OCI-LY1 (cell line): ENCODE results near the gene RNF157.

Experiments
- H2AFZ ChIP-seq: fragments of 200-600 bp; sonication (generic), shearing (Covaris generic); 2 replicates; pipeline ENCODE4 v1.6.0; 2014; ENCODE audit warnings: antibody characterized with exemption, mild to moderate bottlenecking, low read length
- H3F3A ChIP-seq: fragments of 200-600 bp; sonication (generic), shearing (Covaris generic); 2 replicates; pipeline ENCODE4 v1.6.0; 2014; ENCODE audit warnings: mild to moderate bottlenecking, antibody characterized with exemption, low read length, moderate library complexity; ENCODE audit not compliant: insufficient read depth
- H3K27ac ChIP-seq: fragments of 200-600 bp; sonication (generic); 2 replicates; pipeline ENCODE4 v1.5.1; 2014; ENCODE audit warnings: low read length, mixed run types, mild to moderate bottlenecking, low read depth; ENCODE audit not compliant: poor library complexity, severe bottlenecking
- H3K27me3 ChIP-seq: fragments of 200-600 bp; sonication (generic); 2 replicates; pipeline ENCODE4 v1.6.0; 2014; ENCODE audit warnings: antibody characterized with exemption, mild to moderate bottlenecking, low read length, moderate library complexity; ENCODE audit not compliant: insufficient read depth
- H3K36me3 ChIP-seq: fragments of 200-600 bp; sonication (generic); 2 replicates; pipeline ENCODE4 v1.6.1; 2014; ENCODE audit warnings: mild to moderate bottlenecking, antibody characterized with exemption, low read length, moderate library complexity, mixed read lengths; ENCODE audit not compliant: insufficient read depth
- H3K4me1 ChIP-seq: fragments of 200-600 bp; sonication (generic); 2 replicates; pipeline ENCODE4 v1.5.1; 2014; ENCODE audit warnings: mild to moderate bottlenecking, low read length, moderate library complexity; ENCODE audit not compliant: insufficient read depth, severe bottlenecking
- H3K4me2 ChIP-seq: fragments of 200-600 bp; sonication (generic), shearing (Covaris generic); 2 replicates; pipeline ENCODE4 v1.6.1; 2014; ENCODE audit warnings: low read length
- H3K4me3 ChIP-seq: fragments of 200-600 bp; sonication (generic); 2 replicates; pipeline ENCODE4 v1.5.1; 2014; ENCODE audit warnings: low read length, low read depth, mild to moderate bottlenecking, mixed read lengths; ENCODE audit not compliant: poor library complexity, severe bottlenecking
- H3K79me2 ChIP-seq: fragments of 200-600 bp; shearing (Covaris generic); 2 replicates; pipeline ENCODE4 v1.6.1; 2016; ENCODE audit warnings: mixed run types, low read length, mixed read lengths; ENCODE audit not compliant: insufficient read depth
- H3K9ac ChIP-seq: fragments of 200-600 bp; sonication (generic), shearing (Covaris generic); 2 replicates; pipeline ENCODE4 v1.6.1; 2014; ENCODE audit warnings: mild to moderate bottlenecking, low read length, mixed read lengths
- H3K9me2 ChIP-seq: fragments of 200-600 bp; sonication (generic), shearing (Covaris generic); 2 replicates; pipeline ENCODE4 v1.6.1; 2014; ENCODE audit warnings: low read depth, mild to moderate bottlenecking, low read length, mixed read lengths
- H3K9me3 ChIP-seq: fragments of 200-600 bp; shearing (Covaris generic); 2 replicates; pipeline ENCODE4 v1.6.1; 2014; ENCODE audit warnings: low read length, mixed read lengths
- H4K20me1 ChIP-seq: fragments of 200-600 bp; sonication (generic), shearing (Covaris generic); 2 replicates; pipeline ENCODE4 v1.6.0; 2016; ENCODE audit warnings: mild to moderate bottlenecking, low read length; ENCODE audit not compliant: insufficient read depth
- EZH2 ChIP-seq: fragments of 200-600 bp; sonication (generic), shearing (Covaris generic); IDR thresholded peaks from 2 replicates; pipeline ENCODE4 v1.8.0; 2017; ENCODE audit warnings: borderline replicate concordance, mixed run types, mild to moderate bottlenecking, antibody characterized with exemption, low read length, moderate library complexity, mixed read lengths
- TF ChIP-seq, protein P1 (sequence below): fragments of 200-600 bp; sonication (generic), shearing (Covaris generic); IDR thresholded peaks from 2 replicates; pipeline ENCODE4 v1.5.1; 2017; ENCODE audit warnings: mild to moderate bottlenecking, antibody characterized with exemption, low read length, moderate library complexity, mixed read lengths

RNF157 gene

DNA sequence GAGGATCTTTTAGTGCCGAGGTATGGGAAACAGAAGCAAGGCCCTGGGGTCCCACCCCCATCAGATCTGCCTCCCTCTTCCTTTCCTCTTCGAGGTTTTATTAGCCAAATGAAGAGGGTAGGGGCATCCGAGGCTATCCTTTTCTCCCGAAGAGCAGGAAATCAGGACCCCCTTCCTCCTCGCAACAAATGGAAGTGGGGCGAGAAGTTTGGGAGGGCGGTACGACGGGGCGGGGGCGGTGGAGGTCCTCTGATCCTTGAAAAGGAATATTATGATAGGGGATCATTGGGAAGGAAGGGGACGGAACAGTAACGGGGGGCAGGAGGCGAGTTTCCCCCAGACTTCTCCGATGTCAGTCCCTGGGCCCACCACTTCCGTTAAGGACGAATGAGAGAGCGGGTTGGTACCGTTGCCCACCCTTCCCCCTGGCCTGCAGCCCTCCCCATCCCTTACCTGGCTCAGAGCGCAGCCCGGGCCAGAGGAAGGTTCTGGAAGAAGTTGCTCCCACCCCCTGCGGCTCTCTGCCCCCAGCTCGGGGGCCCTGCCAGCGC, 99.6 kb downstream of the RNF157 start:
- Histone ChIP-seq H3K9ac (no peak overlapping the region), H3K4me1 (peaks cover 13% of the 10 kb centered on the region), H3F3A (no peaks in the 10 kb centered on the region), H3K27ac (no peak overlapping the region), H3K36me3 (no peaks in the 10 kb centered on the region), H2AFZ (no peak overlapping the region), H3K27me3 (peaks cover 6% of the 10 kb centered on the region; the same call in 1 of the 2 replicates), H3K9me3 (no peaks in the 10 kb centered on the region), H3K79me2 (no peaks in the 10 kb centered on the region), H3K9me2 (no peaks in the 10 kb centered on the region), H4K20me1 (no peaks in the 10 kb centered on the region), H3K4me3 (no peak overlapping the region), H3K4me2 (peak overlapping the region; percentile 48)
- TF ChIP-seq, protein P1, sequence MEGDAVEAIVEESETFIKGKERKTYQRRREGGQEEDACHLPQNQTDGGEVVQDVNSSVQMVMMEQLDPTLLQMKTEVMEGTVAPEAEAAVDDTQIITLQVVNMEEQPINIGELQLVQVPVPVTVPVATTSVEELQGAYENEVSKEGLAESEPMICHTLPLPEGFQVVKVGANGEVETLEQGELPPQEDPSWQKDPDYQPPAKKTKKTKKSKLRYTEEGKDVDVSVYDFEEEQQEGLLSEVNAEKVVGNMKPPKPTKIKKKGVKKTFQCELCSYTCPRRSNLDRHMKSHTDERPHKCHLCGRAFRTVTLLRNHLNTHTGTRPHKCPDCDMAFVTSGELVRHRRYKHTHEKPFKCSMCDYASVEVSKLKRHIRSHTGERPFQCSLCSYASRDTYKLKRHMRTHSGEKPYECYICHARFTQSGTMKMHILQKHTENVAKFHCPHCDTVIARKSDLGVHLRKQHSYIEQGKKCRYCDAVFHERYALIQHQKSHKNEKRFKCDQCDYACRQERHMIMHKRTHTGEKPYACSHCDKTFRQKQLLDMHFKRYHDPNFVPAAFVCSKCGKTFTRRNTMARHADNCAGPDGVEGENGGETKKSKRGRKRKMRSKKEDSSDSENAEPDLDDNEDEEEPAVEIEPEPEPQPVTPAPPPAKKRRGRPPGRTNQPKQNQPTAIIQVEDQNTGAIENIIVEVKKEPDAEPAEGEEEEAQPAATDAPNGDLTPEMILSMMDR, result no peak
- no peak for TF ChIP-seq EZH2

DNA sequence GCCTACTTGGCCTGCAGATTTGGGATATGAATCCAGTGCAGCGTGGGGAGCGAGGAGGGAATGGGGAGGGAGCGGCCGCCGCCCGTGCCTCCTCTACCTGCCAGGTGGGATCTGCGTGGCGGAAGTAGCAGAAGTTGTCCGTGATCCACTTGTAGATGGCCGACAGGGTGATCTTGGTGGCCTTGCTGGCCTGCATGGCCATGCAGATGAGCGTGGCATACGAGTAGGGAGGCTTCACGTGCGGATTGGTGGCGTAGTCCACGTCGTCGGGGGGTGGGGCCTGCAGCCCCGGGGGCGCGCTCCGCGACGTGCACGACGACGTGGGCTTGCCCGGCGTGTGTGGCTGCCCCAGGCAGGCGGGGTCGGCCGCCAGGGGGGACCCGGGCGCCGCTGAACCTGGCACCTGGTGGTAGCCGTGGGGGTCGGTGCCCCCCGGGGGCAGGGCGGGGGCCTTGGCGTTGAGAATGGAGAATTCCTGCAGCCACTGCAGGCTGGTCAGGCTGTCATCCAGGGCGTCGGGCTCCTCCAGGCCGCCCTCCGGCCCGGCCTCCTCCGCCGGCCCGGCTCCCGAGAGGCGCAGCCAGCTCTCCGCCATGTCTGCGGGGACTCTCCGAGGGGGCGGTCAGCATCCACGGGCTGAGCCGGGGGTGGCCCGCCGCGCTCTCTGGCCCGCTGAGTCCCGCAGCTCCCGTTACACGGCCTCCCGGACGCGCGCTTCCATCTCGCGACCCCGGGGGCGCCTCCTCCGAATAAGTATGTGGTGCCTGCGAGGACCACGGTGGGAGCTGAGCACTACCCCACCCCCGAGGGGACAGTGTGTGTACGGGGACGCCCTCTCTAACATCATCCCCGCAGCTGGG, 100.3 kb downstream of the RNF157 start:
- Histone ChIP-seq H3K27me3 (peaks cover 5% of the 10 kb centered on the region; the same call in 1 of the 2 replicates), H3K79me2 (no peaks in the 10 kb centered on the region), H3K9me3 (no peaks in the 10 kb centered on the region), H2AFZ (no peak overlapping the region), H3F3A (no peaks in the 10 kb centered on the region), H3K4me3 (no peak overlapping the region), H3K4me2 (no peak overlapping the region), H3K9ac (no peak overlapping the region), H3K9me2 (no peaks in the 10 kb centered on the region), H4K20me1 (no peaks in the 10 kb centered on the region), H3K36me3 (no peaks in the 10 kb centered on the region), H3K4me1 (peaks cover 5% of the 10 kb centered on the region), H3K27ac (no peak overlapping the region)
- no peak for TF ChIP-seq EZH2
- TF ChIP-seq, protein P1, result no peak

DNA sequence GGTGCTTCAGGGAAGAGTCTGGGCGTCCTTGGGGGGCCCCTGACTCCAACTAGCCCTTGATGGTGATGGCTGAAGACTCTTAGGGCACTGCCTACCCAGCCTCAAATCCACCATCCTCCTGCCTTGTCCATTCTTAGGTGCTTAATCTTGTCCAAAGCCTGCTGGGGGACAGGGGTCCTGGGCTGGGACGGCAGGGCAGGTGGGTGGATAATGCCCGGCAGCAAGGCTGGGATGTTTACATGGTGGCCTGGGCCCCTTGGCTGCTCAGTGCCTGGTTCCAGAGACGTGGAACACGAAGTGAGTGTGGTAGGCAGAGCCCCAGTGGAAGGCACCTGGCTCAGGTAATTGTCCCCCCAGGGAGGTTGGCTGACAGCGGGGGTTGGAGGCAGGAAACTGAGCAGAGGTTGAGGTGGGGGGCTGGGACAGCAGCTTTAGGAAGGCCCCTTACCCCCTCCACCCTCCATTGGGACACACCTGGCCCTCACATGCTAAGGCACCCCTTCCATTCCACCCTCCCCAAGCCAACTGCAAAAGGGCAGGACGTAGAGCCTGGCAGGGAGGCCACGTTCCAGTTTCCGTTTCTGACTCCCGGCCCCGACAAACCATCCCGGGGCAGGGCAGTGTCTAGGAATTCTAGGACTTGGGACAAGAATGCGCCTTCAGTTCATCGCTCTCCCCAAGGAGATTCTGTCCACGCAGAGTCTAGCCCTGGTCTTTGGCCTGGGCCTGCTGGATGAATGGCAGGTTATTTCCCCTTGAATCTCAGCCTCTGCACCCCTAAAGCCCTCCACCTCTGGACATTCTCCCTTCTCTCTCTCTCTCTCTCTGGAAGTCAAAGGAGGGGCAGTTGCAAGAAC, 101.2 kb downstream of the RNF157 start:
- Histone ChIP-seq H3K9me2 (no peaks in the 10 kb centered on the region), H3K4me3 (no peak overlapping the region), H3K9me3 (no peaks in the 10 kb centered on the region), H3K36me3 (no peaks in the 10 kb centered on the region), H3K9ac (no peak overlapping the region), H3F3A (no peaks in the 10 kb centered on the region), H3K27ac (no peak overlapping the region), H3K27me3 (peaks cover 3% of the 10 kb centered on the region; the same call in 1 of the 2 replicates), H2AFZ (no peak overlapping the region), H4K20me1 (no peaks in the 10 kb centered on the region), H3K4me1 (peaks cover 4% of the 10 kb centered on the region), H3K4me2 (no peak overlapping the region), H3K79me2 (no peaks in the 10 kb centered on the region)
- no peak for TF ChIP-seq EZH2
- TF ChIP-seq, protein P1, result no peak
